Lower lobe of right lung (tissue), 2 donors: ENCODE data around the gene MAST2. TPM values are rescaled to one million over a fixed set of nuclear protein-coding genes. Genes with fewer than 3 reads are reported as not detected.

Experiments used
- ATAC-seq, 2 donors: fragments of 200-7000 bp; cut with Tn5 transposase; one replicate each; pipeline ENCODE4 v1.9.1; 2020 to 2022; ENCODE audit warnings: mild to moderate bottlenecking in 2 of 2, moderate library complexity in 2 of 2
- DNase-seq: peaks from one replicate; pipeline ENCODE4 v3.0.0-alpha.2; 2020
- H3K27ac ChIP-seq: fragments of 200-600 bp; one replicate; pipeline ENCODE4 v1.8.0; 2022
- H3K27me3 ChIP-seq: fragments of 200-600 bp; one replicate; pipeline ENCODE4 v1.8.0; 2022; ENCODE audit warnings: low read depth
- H3K36me3 ChIP-seq: fragments of 200-600 bp; one replicate; pipeline ENCODE4 v1.8.0; 2022; ENCODE audit warnings: mild to moderate bottlenecking
- H3K4me1 ChIP-seq: fragments of 200-600 bp; one replicate; pipeline ENCODE4 v1.8.0; 2022
- H3K4me3 ChIP-seq: fragments of 200-600 bp; one replicate; pipeline ENCODE4 v1.8.0; 2022; ENCODE audit warnings: mild to moderate bottlenecking
- H3K9me3 ChIP-seq: fragments of 200-600 bp; one replicate; pipeline ENCODE4 v1.8.0; 2022
- intact Hi-C: fragments of 100-400 bp; cut with DNase I; formaldehyde crosslinking; loops from one replicate; pipeline ENCODE4 v1.11.0; 2022
- total RNA-seq: library from RNA; stranded (reverse); fragmentation: NEBNext Ultra II Directional; extraction: Animal tissue kit (Norgen Biotek cat#: 25700); gene quantifications from one replicate; pipeline ENCODE4 v1.2.1, GENCODE V29; 2021
- TF ChIP-seq, protein P1 (sequence below): fragments of 200-600 bp; IDR thresholded peaks from one replicate; pipeline ENCODE4 v1.8.0; 2022; ENCODE audit warnings: antibody characterized with exemption, mild to moderate bottlenecking
- donor health status: DM: no; HTN: yes; CAD: no; lungs with severe emphysema.

Gene MAST2
- total RNA-seq, 1 donor from 2014 or later, result 25.8 TPM

DNA sequence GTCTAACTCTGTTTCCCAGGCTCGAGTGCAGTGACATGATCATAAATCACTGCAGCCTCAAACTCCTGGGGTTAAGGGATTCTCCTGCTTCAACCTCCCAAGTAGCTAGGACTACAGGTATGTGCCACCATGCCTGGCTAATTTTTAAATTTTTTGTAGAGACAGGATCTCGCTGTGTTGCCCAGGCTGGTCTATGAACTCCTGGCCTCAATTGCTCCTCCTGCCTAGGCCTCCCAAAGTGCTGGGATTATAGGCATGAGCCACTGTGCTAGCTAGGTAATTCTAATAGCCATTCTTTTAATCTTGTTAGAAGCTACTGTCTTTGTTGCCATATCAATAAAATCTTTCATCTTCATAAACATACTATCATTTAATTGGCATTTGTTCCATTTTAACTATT lies 13.8 kb upstream of the MAST2 start:
- Histone ChIP-seq H3K4me1 (no peaks in the 10 kb centered on the region), H3K27me3 (no peaks in the 10 kb centered on the region), H3K4me3 (no peak overlapping the region), H3K9me3 (no peaks in the 10 kb centered on the region), H3K27ac (no peak overlapping the region), H3K36me3 (no peaks in the 10 kb centered on the region)
- intact Hi-C loops, result no loop called here
- no peak for DNase-seq
- TF ChIP-seq, protein P1, sequence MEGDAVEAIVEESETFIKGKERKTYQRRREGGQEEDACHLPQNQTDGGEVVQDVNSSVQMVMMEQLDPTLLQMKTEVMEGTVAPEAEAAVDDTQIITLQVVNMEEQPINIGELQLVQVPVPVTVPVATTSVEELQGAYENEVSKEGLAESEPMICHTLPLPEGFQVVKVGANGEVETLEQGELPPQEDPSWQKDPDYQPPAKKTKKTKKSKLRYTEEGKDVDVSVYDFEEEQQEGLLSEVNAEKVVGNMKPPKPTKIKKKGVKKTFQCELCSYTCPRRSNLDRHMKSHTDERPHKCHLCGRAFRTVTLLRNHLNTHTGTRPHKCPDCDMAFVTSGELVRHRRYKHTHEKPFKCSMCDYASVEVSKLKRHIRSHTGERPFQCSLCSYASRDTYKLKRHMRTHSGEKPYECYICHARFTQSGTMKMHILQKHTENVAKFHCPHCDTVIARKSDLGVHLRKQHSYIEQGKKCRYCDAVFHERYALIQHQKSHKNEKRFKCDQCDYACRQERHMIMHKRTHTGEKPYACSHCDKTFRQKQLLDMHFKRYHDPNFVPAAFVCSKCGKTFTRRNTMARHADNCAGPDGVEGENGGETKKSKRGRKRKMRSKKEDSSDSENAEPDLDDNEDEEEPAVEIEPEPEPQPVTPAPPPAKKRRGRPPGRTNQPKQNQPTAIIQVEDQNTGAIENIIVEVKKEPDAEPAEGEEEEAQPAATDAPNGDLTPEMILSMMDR, result no peak
- ATAC-seq, result no peak

DNA sequence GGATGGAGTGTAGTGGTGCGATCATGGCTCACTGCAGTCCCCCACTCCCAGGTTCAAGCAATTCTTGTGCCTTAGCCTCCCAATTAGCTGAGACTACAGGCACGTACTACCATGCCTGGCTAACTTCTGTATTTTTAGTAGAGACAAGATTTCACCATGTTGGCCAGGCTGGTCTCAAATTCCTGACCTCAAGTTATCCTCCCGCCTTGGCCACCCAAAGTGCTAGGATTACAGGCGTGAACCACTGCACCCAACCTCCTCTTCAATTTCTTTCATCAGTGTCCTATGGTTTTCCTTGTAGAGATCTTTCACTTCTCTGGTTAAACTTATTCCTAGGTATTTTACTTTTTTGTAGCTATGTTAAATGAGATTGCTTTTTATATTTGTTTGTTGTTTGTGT lies 10.7 kb upstream of the MAST2 start:
- intact Hi-C loops, result no loop called here
- DNase-seq (no peak), ATAC-seq (no peak)
- H3K4me1 ChIP-seq, result no peaks in the 10 kb centered on the region
- no peaks in the 10 kb centered on the region for H3K27me3 ChIP-seq
- H3K27ac ChIP-seq, result no peak overlapping the region
- no peaks in the 10 kb centered on the region for H3K9me3 ChIP-seq
- H3K4me3 ChIP-seq, result no peak overlapping the region
- TF ChIP-seq, protein P1, result no peak
- no peaks in the 10 kb centered on the region for H3K36me3 ChIP-seq

DNA sequence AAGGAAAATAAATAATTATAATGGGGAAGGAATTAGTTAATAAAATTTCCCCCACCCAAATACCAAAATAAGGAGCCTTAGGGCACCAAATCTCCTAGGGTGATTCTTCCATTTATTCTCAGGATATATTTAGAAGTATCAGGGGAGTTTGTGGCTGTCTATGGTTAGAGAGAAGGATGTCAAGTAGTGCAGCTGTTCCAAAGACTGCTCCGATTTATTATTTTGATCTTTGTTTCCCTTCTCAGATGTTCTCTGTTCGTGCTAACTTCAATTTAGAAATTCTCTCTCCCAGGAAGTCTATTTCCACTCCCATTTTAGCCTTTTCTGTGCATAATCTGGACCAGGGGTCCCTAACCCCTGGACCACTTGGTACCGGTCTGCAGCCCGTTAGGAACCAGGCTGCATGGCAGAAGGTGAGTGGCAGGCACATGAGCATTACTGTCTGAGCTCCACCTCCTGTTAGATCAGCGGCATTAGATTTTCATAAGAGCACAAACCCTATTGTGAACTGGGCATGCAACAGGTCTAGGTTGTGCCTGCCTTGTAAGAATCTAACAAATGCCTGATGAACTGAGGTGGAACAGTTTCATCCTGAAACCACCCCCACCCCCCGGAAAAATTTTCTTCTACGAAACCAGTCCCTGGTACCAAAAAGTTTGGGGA lies 9.3 kb upstream of the MAST2 start:
- Histone ChIP-seq H3K4me3 (no peak overlapping the region), H3K27ac (no peak overlapping the region), H3K27me3 (no peaks in the 10 kb centered on the region), H3K4me1 (no peaks in the 10 kb centered on the region), H3K36me3 (no peaks in the 10 kb centered on the region), H3K9me3 (no peaks in the 10 kb centered on the region)
- intact Hi-C loops, result no loop called here
- no peak for DNase-seq
- TF ChIP-seq, protein P1, result no peak
- no peak for ATAC-seq

DNA sequence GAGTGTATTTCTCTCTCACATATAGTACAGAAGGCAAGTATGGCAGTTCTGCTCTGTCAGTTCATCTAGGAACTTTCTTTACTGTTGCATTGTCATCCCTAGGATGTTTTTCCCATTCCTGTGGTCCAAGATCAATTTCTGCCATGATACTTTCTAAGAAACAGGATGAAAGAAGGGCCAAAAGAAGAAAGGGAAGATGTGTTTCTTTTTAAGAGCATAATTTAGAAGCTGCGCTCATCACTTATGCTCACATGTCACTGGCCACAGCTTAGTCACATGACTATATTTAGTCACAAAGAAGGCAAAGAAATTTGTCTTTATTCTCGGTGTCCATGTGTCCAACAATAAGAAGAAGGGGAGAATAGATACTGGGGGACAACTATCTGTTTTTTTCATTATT lies 7.0 kb upstream of the MAST2 start:
- no peaks in the 10 kb centered on the region for H3K27me3 ChIP-seq
- no peaks in the 10 kb centered on the region for H3K9me3 ChIP-seq
- DNase-seq (no peak), ATAC-seq (no peak)
- H3K27ac ChIP-seq, result no peak overlapping the region
- TF ChIP-seq, protein P1, result no peak
- H3K4me1 ChIP-seq, result no peaks in the 10 kb centered on the region
- intact Hi-C loops, result no loop called here
- no peaks in the 10 kb centered on the region for H3K36me3 ChIP-seq
- H3K4me3 ChIP-seq, result no peak overlapping the region

DNA sequence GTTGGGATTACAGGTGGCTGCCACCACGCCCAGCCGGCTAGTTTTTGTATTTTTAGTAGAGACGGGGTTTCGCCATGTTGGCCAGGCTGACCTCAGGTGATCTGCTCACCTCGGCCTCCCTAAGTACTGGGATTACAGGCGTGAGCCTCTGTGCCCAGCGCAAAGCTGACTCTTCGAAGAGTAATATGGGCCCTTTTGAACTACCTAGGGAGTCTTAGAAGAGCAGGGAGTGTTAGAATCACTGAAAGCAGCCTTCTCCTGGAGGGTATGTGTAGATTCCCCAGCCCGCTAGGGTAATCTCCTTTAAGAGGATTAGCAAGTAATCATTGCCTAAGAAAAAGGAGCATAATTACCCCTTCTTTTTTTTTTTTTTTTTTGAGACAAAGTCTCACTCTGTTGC lies 6.5 kb upstream of the MAST2 start:
- no peaks in the 10 kb centered on the region for H3K9me3 ChIP-seq
- intact Hi-C loops, result no loop called here
- peaks cover under 1% of the 10 kb centered on the region for H3K4me1 ChIP-seq
- no peaks in the 10 kb centered on the region for H3K27me3 ChIP-seq
- ATAC-seq, result no peak
- no peak for DNase-seq
- TF ChIP-seq, protein P1, result no peak
- H3K27ac ChIP-seq, result no peak overlapping the region
- H3K36me3 ChIP-seq, result no peaks in the 10 kb centered on the region
- H3K4me3 ChIP-seq, result no peak overlapping the region

DNA sequence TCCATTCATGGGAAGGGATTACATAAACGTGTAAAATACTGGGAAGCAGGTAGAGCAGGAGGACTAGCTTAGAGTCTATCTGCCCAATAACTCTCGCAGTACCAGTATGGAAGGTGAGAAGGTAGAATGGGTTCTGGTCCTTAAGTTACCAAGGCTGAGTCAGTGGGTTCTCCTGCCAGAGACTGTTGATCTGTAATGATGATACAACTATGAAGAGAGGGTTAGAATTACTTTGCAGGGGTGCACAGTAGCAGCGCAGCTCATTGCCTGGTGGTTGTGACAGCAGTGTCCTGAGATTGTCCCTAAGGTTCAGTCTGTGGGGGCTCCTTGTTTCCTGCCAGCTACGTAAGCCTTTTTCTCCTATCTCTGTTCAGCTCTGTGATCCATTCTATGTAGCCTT lies 2.5 kb upstream of the MAST2 start:
- intact Hi-C loops, result no loop called here
- TF ChIP-seq, protein P1, result no peak
- no peaks in the 10 kb centered on the region for H3K27me3 ChIP-seq
- H3K4me1 ChIP-seq, result peaks cover 25% of the 10 kb centered on the region
- ATAC-seq, result no peak
- H3K9me3 ChIP-seq, result no peaks in the 10 kb centered on the region
- no peak for DNase-seq
- H3K36me3 ChIP-seq, result no peaks in the 10 kb centered on the region
- no peak overlapping the region for H3K27ac ChIP-seq
- H3K4me3 ChIP-seq, result no peak overlapping the region
